ENCODE data around the gene ARIH2.

Gene ARIH2

GRCh38 chr3:48929358-48930035 is 10.9 kb downstream of the ARIH2 start:
- DNase-seq = no peak

GRCh38 chr3:48930590-48930989 is 11.9 kb downstream of the ARIH2 start:
- no peak for DNase-seq

GRCh38 chr3:48931944-48932580 is 13.4 kb downstream of the ARIH2 start:
- no peak for DNase-seq

- no peak for DNase-seq
These were observed 15.8 kb downstream of the ARIH2 start for GRCh38 chr3:48934333-48934991.

GRCh38 chr3:48935530-48935929 is 16.9 kb downstream of the ARIH2 start:
- DNase-seq = peak; percentile 86

GRCh38 chr3:48938156-48938555 is 19.5 kb downstream of the ARIH2 start:
- DNase-seq = no peak

- DNase-seq = peak; percentile 47
These were observed 20.0 kb downstream of the ARIH2 start for GRCh38 chr3:48938689-48939088.

GRCh38 chr3:48945432-48945831 is 26.8 kb downstream of the ARIH2 start:
- no peak for DNase-seq

GRCh38 chr3:48945891-48946549 is 27.4 kb downstream of the ARIH2 start:
- DNase-seq = no peak

- DNase-seq = no peak
These were observed 30.7 kb downstream of the ARIH2 start for GRCh38 chr3:48949376-48949717.

GRCh38 chr3:48950051-48950450 is 31.4 kb downstream of the ARIH2 start:
- no peak for DNase-seq

GRCh38 chr3:48951764-48952163 is 33.1 kb downstream of the ARIH2 start:
- DNase-seq = no peak

GRCh38 chr3:48952510-48953118 is 34.0 kb downstream of the ARIH2 start:
- DNase-seq = peak; percentile 45

- no peak for DNase-seq
These were observed 38.5 kb downstream of the ARIH2 start for GRCh38 chr3:48957006-48957705.

- no peak for DNase-seq
These were observed 42.3 kb downstream of the ARIH2 start for GRCh38 chr3:48960841-48961413.

- DNase-seq = no peak
These were observed 43.7 kb downstream of the ARIH2 start for GRCh38 chr3:48962340-48962739.

GRCh38 chr3:48962939-48963338 is 44.3 kb downstream of the ARIH2 start:
- DNase-seq = no peak

- DNase-seq = no peak
These were observed 44.9 kb downstream of the ARIH2 start for GRCh38 chr3:48963591-48963990.

- DNase-seq = no peak
These were observed 47.7 kb downstream of the ARIH2 start for GRCh38 chr3:48966367-48966766.

GRCh38 chr3:48966876-48967361 is 48.3 kb downstream of the ARIH2 start:
- no peak for DNase-seq

- no peak for DNase-seq
These were observed 51.9 kb downstream of the ARIH2 start for GRCh38 chr3:48970586-48970985.
